Gastrocnemius medialis (tissue), 4 donors: ENCODE data around the gene RBBP6. TPM values are rescaled to one million over a fixed set of nuclear protein-coding genes. Genes with fewer than 3 reads are reported as not detected.

Experiments used
- ATAC-seq, 2 donors: fragments of 150-250 bp; one replicate each; pipeline ENCODE4 v1.9.1; 2016
- DNase-seq, 2 donors: peaks; one replicate each; pipeline ENCODE4 v3.0.0-alpha.2; 2019
- H3K27ac ChIP-seq, 4 donors: fragments of 200-600 bp; sonication (generic); 1 replicate in 1 of 4; 2 replicates in 3 of 4; pipeline ENCODE4 v1.5.1; 2016 to 2018; ENCODE audit warnings: mild to moderate bottlenecking in 2 of 4, moderate library complexity in 1 of 4
- H3K27me3 ChIP-seq, 3 donors: fragments of 200-600 bp; sonication (generic) in 2 of 3; 1 replicate in 1 of 3; 2 replicates in 2 of 3; pipeline versions ENCODE4 v1.5.1 to v1.6.0; 2016 to 2019; ENCODE audit warnings: mild to moderate bottlenecking in 1 of 3, moderate library complexity in 1 of 3
- H3K36me3 ChIP-seq, 2 donors: fragments of 200-600 bp; sonication (generic) in 1 of 2; one replicate each; pipeline ENCODE4 v1.5.1; 2017 to 2018
- H3K4me1 ChIP-seq, 2 donors: fragments of 200-600 bp; sonication (generic) in 1 of 2; one replicate each; pipeline ENCODE4 v1.5.1; 2016 to 2017; ENCODE audit warnings: mild to moderate bottlenecking in 2 of 2
- H3K4me3 ChIP-seq, 4 donors: fragments of 200-600 bp; sonication (generic) in 3 of 4; 1 replicate in 1 of 4; 2 replicates in 3 of 4; pipeline ENCODE4 v1.5.1; 2016 to 2019; ENCODE audit warnings: mild to moderate bottlenecking in 2 of 4
- H3K9me3 ChIP-seq, 3 donors: fragments of 200-600 bp; sonication (generic) in 2 of 3; 1 replicate in 1 of 3; 2 replicates in 2 of 3; pipeline ENCODE4 v1.5.1; 2016 to 2019
- CTCF ChIP-seq, 5 experiments: fragments of 450-650 bp in 3 of 5; fragments of 200-600 bp in 2 of 5; sonication (generic) in 2 of 5; IDR thresholded peaks in 4 of 5; conservative IDR thresholded peaks in 1 of 5; 1 replicate in 4 of 5; 2 replicates in 1 of 5; pipeline ENCODE4 v1.5.1; 2016 to 2019; ENCODE audit warnings: antibody characterized with exemption in 5 of 5, mild to moderate bottlenecking in 3 of 5, moderate library complexity in 3 of 5
- POLR2A ChIP-seq, 2 donors: fragments of 450-650 bp; IDR thresholded peaks; one replicate each; pipeline ENCODE4 v1.6.1; 2017; ENCODE audit warnings: antibody characterized with exemption in 2 of 2, mild to moderate bottlenecking in 2 of 2, moderate library complexity in 2 of 2
- in situ Hi-C, 4 donors: fragments of 200-750 bp; cut with MboI; loops; one replicate each; pipeline versions ENCODE4 v1.15.0 to v1.8.0; 2017; ENCODE audit warnings: low sequenced_read_pairs in 4 of 4
- intact Hi-C: fragments of 100-400 bp; cut with DNase I; formaldehyde crosslinking; loops from one replicate; pipeline ENCODE4 v1.15.1; 2023; ENCODE audit warnings: low total_unique reads
- total RNA-seq, 4 donors: library from RNA; depleted of rRNA; stranded (reverse); fragments of >200 nt; gene quantifications; one replicate each; pipeline versions ENCODE4 v1.1.0 to v1.2.3, GENCODE V29; 2016

The RBBP6 gene
- total RNA-seq, 4 donors from 2014 or later = 33.3 to 57.1 (median 47.8) TPM

DNA sequence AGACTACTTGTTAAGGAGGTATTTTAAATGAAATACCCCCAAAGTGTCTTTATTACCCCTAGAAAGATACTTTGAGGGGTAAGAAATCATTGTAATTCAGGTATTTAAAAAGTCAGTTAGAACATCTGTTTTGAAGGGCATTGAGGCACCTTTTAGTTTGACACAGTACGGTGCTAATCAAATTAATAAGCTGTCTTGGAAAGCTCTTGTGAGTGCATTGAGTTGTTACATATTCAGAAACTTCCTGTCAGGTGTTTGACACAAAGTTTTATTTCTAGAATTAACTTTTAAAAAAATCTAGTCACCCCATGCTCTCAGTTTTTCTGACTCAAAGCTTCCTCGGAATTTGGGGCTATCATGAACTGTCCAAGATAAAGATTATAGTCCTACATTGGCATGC is 4.6 kb downstream of the RBBP6 start:
- ATAC-seq (no peak), DNase-seq (no peak)
- no peak for TF ChIP-seq CTCF (IDR thresholded peaks at IDR 0.05 in 4 of 5, conservative IDR thresholded peaks at IDR 0.05 in 1 of 5)
- H3K27ac ChIP-seq = peak overlapping the region; percentile 22 to 52 (median 42)
- H3K27me3 ChIP-seq = no peaks in the 10 kb centered on the region
- H3K4me3 ChIP-seq = peak overlapping the region; percentile 3 to 97 (median 50)
- in situ Hi-C loops (loop anchor here in 3 of 4 donors (10.0 to 25.0 kb wide), 3 partner anchors 568 to 718 kb away; partner anchors contain the start of genes LCMT1 (in 2 of the 3) and ZKSCAN2 (in 2 of the 3)), intact Hi-C loops (loop anchor here (2.0 to 10.0 kb wide), 5 partner anchors 161 to 713 kb away; partner anchors contain the start of gene ZKSCAN2)
- peaks cover 49 to 51% of the 10 kb centered on the region in 2 donors for H3K4me1 ChIP-seq
- peaks cover 0 to 24% of the 10 kb centered on the region in 2 donors for H3K36me3 ChIP-seq
- H3K9me3 ChIP-seq = no peaks in the 10 kb centered on the region

GRCh38 chr16:24544640-24545039 is 5.3 kb downstream of the RBBP6 start:
- no peak for DNase-seq
- ATAC-seq = no peak
- Histone ChIP-seq H3K4me1 (peaks cover 49 to 50% of the 10 kb centered on the region in 2 donors), H3K27me3 (no peaks in the 10 kb centered on the region), H3K27ac (peak overlapping the region; percentile 22 to 52 (median 42)), H3K4me3 (peak overlapping the region in 2 of 4 donors; percentile 7 to 87), H3K36me3 (peaks cover 0 to 30% of the 10 kb centered on the region in 2 donors), H3K9me3 (no peaks in the 10 kb centered on the region)
- intact Hi-C loops = loop anchor here (5.0 to 10.0 kb wide), 4 partner anchors 160 to 713 kb away; partner anchors contain the start of gene ZKSCAN2
- in situ Hi-C loops = loop anchor here in 3 of 4 donors (10.0 to 25.0 kb wide), 3 partner anchors 568 to 718 kb away; partner anchors contain the start of genes LCMT1 (in 2 of the 3) and ZKSCAN2 (in 2 of the 3)
- TF ChIP-seq CTCF (IDR thresholded peaks at IDR 0.05 in 4 of 5, conservative IDR thresholded peaks at IDR 0.05 in 1 of 5) (no peak), POLR2A (IDR thresholded peaks at IDR 0.05) (no peak)

DNA sequence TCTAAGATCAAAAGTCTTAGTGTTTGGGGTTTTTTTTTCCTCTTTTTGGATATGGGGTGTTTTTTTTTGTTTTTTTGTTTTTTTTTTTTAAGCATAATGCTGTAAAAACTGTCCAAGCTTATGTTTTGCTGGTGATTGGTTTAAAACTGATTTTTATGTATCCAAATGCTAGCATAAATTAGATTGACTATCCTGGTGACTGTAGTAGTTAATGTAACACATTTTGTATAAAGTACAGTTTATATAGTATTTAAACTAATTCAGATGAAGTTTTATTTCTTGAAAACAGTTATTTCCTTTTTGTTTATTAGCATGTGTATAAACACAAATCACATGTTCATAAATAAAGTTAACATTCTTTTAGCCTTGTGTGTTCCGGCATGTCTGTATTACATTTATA is 10.9 kb downstream of the RBBP6 start:
- Histone ChIP-seq H3K9me3 (no peaks in the 10 kb centered on the region), H3K36me3 (peaks cover 0 to 39% of the 10 kb centered on the region in 2 donors), H3K4me1 (peaks cover 9 to 15% of the 10 kb centered on the region in 2 donors), H3K4me3 (no peak overlapping the region), H3K27me3 (no peaks in the 10 kb centered on the region), H3K27ac (no peak overlapping the region)
- in situ Hi-C loops = loop anchor here in 3 of 4 donors (25.0 kb wide), 3 partner anchors 262 to 412 kb away; no protein-coding TSS in a partner anchor
- intact Hi-C loops = loop anchor here (10.0 kb wide), 1 partner anchor 415 kb away; no protein-coding TSS in a partner anchor
- no peak for ATAC-seq
- DNase-seq = no peak
- TF ChIP-seq CTCF (IDR thresholded peaks at IDR 0.05 in 4 of 5, conservative IDR thresholded peaks at IDR 0.05 in 1 of 5) (no peak), POLR2A (IDR thresholded peaks at IDR 0.05) (no peak)

DNA sequence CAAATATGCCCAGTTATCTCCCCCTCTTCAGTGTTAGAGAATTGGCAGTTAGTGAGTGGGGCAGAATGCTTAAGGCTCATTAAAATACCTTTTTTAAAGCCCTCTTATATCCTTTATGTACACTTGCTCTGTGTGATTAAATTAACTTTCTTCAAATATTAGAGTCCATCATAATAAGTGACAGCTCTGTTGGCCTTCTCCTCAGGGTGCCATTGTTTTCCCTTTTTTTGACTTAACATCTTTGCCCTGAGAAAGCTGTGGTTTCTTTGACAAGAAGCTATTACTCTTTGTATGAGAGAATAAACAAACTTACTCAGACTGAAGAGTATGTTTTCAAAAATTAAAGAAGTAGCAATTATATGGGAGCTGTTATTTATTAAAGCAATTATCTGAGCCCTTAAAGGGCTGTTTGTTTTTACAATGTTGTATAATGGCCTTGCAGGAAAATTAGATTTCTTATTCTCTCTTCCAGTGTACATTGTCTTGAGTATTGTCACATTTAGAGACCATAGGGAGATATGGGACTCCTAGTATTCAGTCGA is 13.4 kb downstream of the RBBP6 start:
- DNase-seq (no peak), ATAC-seq (no peak)
- intact Hi-C loops = loop anchor here (10.0 kb wide), 1 partner anchor 412 kb away; no protein-coding TSS in a partner anchor
- peaks cover 0 to 47% of the 10 kb centered on the region in 2 donors for H3K36me3 ChIP-seq
- H3K27me3 ChIP-seq = no peaks in the 10 kb centered on the region
- no peaks in the 10 kb centered on the region for H3K9me3 ChIP-seq
- TF ChIP-seq POLR2A (IDR thresholded peaks at IDR 0.05) = no peak
- no peak for TF ChIP-seq CTCF (IDR thresholded peaks at IDR 0.05 in 4 of 5, conservative IDR thresholded peaks at IDR 0.05 in 1 of 5)
- H3K4me1 ChIP-seq = no peaks in the 10 kb centered on the region
- H3K4me3 ChIP-seq = no peak overlapping the region
- in situ Hi-C loops = loop anchor here in 3 of 4 donors (25.0 kb wide), 3 partner anchors 260 to 410 kb away; no protein-coding TSS in a partner anchor
- no peak overlapping the region for H3K27ac ChIP-seq
